ENCODE results near the gene RASAL2. TPM values are rescaled to one million over a fixed set of nuclear protein-coding genes. Genes with fewer than 3 reads are reported as not detected.
A peak's percentile ranks its signal among the peaks of the same experiment; 100 is the strongest.

RASAL2 gene
- total RNA-seq, 1 experiment from 2014 or later = 22.2 TPM

GRCh38 chr1:178470411-178470960 lies 376.6 kb downstream of the RASAL2 start:
- no peaks in the 10 kb centered on the region for H3K9me3 ChIP-seq (ENCODE audit: control insufficient read depth, low read depth, low read length)
- Mint-ChIP-seq H3K27me3 (ENCODE audit: low read depth) (no peaks in the 10 kb centered on the region), H3K9me3 (no peaks in the 10 kb centered on the region), H3K4me1 (peaks cover 4 to 6% of the 10 kb centered on the region in 2 experiments; a peak in 3 of 4 replicates), H3K36me3 (ENCODE audit: insufficient read depth in 1 of 3, low read depth in 3 of 3) (peaks cover 13 to 41% (median 28%) of the 10 kb centered on the region in 3 experiments; a peak in 6 of 7 replicates), H3K27ac (peak overlapping the region in 1 of 3 experiments; percentile 65; a peak in 1 of 7 replicates), H3K4me3 (no peak overlapping the region)
- H3K23me2 ChIP-seq (ENCODE audit: insufficient read length, low read depth, low read length, poor library complexity, severe bottlenecking) = no peaks in the 10 kb centered on the region
- no peaks in the 10 kb centered on the region for H3K27me3 ChIP-seq (ENCODE audit: insufficient read depth, low read length)
- no peak overlapping the region for H4K5ac ChIP-seq (ENCODE audit: insufficient read length, low read depth, low read length)
- no peak overlapping the region for H4K8ac ChIP-seq (replicated peaks; ENCODE audit: insufficient read length, low read depth, low read length)
- H2BK20ac ChIP-seq (ENCODE audit: low read depth, low read length, poor library complexity, severe bottlenecking) = no peak overlapping the region
- no peak overlapping the region for H3K4ac ChIP-seq (ENCODE audit: low read depth, low read length)
- DNase-seq = no peak
- no peaks in the 10 kb centered on the region for H4K20me1 ChIP-seq (ENCODE audit: control insufficient read depth, insufficient read depth, insufficient read length)
- WGBS (ENCODE audit: extremely low coverage, insufficient read length, low lambda C conversion rate) = no CpG with 5 or more reads among the region's 5 CpGs
- no peak overlapping the region for H3K18ac ChIP-seq (ENCODE audit: insufficient read length, low read depth, low read length)
- H2BK120ac ChIP-seq (ENCODE audit: low read depth, low read length, poor library complexity, severe bottlenecking) = no peak overlapping the region
- no peak overlapping the region for H3K9ac ChIP-seq (ENCODE audit: extremely low read depth, insufficient read length, low read length)
- H3K79me2 ChIP-seq (ENCODE audit: insufficient read depth, low read length) = no peaks in the 10 kb centered on the region
- no peaks in the 10 kb centered on the region for H3K4me1 ChIP-seq (ENCODE audit: insufficient read depth, low read length)
- no peak overlapping the region for H3K23ac ChIP-seq (ENCODE audit: insufficient read length, low read depth, low read length)
- no peak overlapping the region for H3K14ac ChIP-seq (ENCODE audit: insufficient read depth, low read length)
- no peak overlapping the region for H2AK5ac ChIP-seq (ENCODE audit: insufficient read length, low read length)
- H2BK12ac ChIP-seq (ENCODE audit: insufficient read length, low read depth, low read length) = no peak overlapping the region
- H3K27ac ChIP-seq (ENCODE audit: insufficient read length, low read depth, low read length) = no peak overlapping the region
- H3K4me2 ChIP-seq (ENCODE audit: insufficient read depth, insufficient read length, low read length) = no peak overlapping the region
- H3K56ac ChIP-seq (ENCODE audit: insufficient read length, low read depth, low read length) = no peak overlapping the region
- TF ChIP-seq, protein P1, sequence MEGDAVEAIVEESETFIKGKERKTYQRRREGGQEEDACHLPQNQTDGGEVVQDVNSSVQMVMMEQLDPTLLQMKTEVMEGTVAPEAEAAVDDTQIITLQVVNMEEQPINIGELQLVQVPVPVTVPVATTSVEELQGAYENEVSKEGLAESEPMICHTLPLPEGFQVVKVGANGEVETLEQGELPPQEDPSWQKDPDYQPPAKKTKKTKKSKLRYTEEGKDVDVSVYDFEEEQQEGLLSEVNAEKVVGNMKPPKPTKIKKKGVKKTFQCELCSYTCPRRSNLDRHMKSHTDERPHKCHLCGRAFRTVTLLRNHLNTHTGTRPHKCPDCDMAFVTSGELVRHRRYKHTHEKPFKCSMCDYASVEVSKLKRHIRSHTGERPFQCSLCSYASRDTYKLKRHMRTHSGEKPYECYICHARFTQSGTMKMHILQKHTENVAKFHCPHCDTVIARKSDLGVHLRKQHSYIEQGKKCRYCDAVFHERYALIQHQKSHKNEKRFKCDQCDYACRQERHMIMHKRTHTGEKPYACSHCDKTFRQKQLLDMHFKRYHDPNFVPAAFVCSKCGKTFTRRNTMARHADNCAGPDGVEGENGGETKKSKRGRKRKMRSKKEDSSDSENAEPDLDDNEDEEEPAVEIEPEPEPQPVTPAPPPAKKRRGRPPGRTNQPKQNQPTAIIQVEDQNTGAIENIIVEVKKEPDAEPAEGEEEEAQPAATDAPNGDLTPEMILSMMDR (conservative IDR thresholded peaks at IDR 0.05) = no peak
- H3T11ph ChIP-seq (ENCODE audit: low read length) = no peak overlapping the region
- no peaks in the 10 kb centered on the region for H3K79me1 ChIP-seq (ENCODE audit: insufficient read depth, low read depth, low read length, poor library complexity, severe bottlenecking)
- no peak overlapping the region for H2BK5ac ChIP-seq (ENCODE audit: insufficient read length, low read length)
- no peak overlapping the region for H2BK15ac ChIP-seq (ENCODE audit: low read depth, low read length)
- H4K91ac ChIP-seq (ENCODE audit: insufficient read length, low read depth, low read length) = no peak overlapping the region
- no peak overlapping the region for H2AFZ ChIP-seq (ENCODE audit: low read length)
